Lower leg skin (tissue), 4 donors: ENCODE results near the gene COX6B1. TPM values are rescaled to one million over a fixed set of nuclear protein-coding genes. Genes with fewer than 3 reads are reported as not detected.

ENCODE experiments used
- DNase-seq, 2 donors: peaks; one replicate each; pipeline ENCODE4 v3.0.0-alpha.2; 2019; ENCODE audit warnings: low spot score in 2 of 2
- H3K4me3 ChIP-seq: fragments of 200-600 bp; sonication (generic); 2 replicates; pipeline ENCODE4 v1.5.1; 2017; ENCODE audit warnings: mild to moderate bottlenecking, low read depth; ENCODE audit not compliant: poor library complexity, severe bottlenecking
- CTCF ChIP-seq, 3 donors: fragments of 450-650 bp; IDR thresholded peaks; one replicate each; pipeline ENCODE4 v1.5.1; 2016; ENCODE audit warnings: antibody characterized with exemption in 3 of 3, mild to moderate bottlenecking in 3 of 3, moderate library complexity in 2 of 3
- POLR2A ChIP-seq, 2 donors: fragments of 450-650 bp; IDR thresholded peaks; one replicate each; pipeline ENCODE4 v1.6.1; 2016 to 2017; ENCODE audit warnings: antibody characterized with exemption in 2 of 2, mild to moderate bottlenecking in 1 of 2, moderate library complexity in 1 of 2
- WGBS, 2 donors: methylation state at CpG; one replicate each; pipeline ENCODE4 v1.1.5; 2018; 5-methylcytosine and 5-hydroxymethylcytosine counted together
- intact Hi-C: fragments of 100-400 bp; cut with DNase I; formaldehyde crosslinking; loops from one replicate; pipeline ENCODE4 v1.15.0; 2023; ENCODE audit warnings: low total_unique reads
- total RNA-seq, 4 donors: library from RNA; depleted of rRNA; stranded (reverse); fragments of >200 nt; gene quantifications; one replicate each; pipeline ENCODE4 v1.1.0, GENCODE V29; 2016

The COX6B1 gene
- total RNA-seq, 4 donors from 2014 or later, result 266 to 629 (median 309) TPM

DNA sequence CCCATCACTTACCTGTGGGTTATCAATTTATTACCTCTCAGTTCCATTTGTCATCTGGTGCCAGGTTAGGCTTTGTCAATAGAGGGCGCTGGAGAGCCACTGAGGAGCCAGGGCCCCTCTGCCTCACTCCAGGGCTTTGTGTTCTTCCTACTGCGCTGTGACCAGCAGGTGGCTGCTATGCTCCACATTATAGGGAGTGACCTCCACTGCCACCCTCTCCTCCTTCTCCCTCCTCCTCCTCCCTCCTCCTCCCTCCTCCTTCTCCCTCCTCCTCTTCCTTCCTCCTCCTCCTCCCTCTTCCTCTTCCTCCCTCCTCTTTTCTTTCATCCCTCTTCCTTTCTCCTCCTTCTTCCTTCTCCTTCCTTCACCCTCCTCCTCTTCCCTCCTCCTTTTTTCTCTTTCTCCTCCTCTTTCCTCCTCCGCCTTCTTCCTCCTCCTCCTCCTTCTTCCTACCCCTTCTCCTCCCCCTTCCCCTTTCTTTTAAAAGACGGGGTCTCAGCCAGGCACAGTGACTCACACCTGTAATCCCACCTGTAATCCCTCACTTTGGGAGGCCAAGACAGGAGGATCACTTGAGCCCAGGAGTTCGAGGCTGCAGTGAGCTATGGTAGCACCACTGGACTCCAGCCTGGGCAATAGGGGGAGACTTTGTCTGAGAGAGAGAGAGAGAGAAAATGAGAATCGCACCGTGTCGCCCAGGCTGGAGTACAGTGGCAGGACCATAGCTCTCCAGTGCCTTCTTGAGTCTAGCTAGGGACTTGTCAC lies 45.9 kb downstream of the COX6B1 start:
- intact Hi-C loops, result loop anchor here (10.0 kb wide), 1 partner anchor 241 kb away; the partner anchor contains the start of gene LRFN3
- TF ChIP-seq CTCF (IDR thresholded peaks at IDR 0.05) (peak in 2 of 3 donors; percentile 5 to 98), POLR2A (IDR thresholded peaks at IDR 0.05) (no peak)
- H3K4me3 ChIP-seq, result no peak overlapping the region
- DNase-seq, result peak; percentile 72 to 96
- WGBS, 2 donors, result 26 to 33% methylated on average over 8 of the region's 8 CpGs

DNA sequence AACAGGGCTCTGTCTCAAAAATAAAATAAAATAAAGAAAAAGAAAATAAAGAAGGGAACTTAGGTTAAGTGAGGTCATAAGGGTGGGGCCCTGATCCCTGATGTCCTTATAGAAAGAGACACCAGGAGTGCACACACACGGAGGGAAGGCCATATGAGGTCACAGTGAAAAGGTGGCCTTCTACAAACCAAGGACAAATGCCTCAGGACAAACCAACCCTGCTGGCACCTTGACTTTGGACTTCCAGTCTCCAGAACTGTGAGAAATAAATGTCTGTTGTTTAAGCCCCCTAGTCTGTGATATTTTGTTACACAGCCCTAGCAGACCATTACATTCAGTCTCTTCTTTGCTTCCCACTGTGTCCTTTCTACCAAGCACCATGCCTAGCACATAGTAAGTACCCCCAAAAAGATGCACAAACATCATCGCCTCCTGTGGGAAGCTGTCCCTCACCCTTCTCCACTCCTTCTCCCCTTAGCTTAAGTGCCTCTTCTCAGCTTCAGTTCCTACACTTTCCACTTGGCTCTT lies 47.8 kb downstream of the COX6B1 start:
- intact Hi-C loops, result loop anchor here (10.0 kb wide), 1 partner anchor 239 kb away; the partner anchor contains the start of gene LRFN3
- DNase-seq, result no peak
- TF ChIP-seq POLR2A (IDR thresholded peaks at IDR 0.05) (no peak), CTCF (IDR thresholded peaks at IDR 0.05) (no peak)
- H3K4me3 ChIP-seq, result no peak overlapping the region
- 84 to 85% methylated on average over 2 of the region's 2 CpGs for WGBS, 2 donors

DNA sequence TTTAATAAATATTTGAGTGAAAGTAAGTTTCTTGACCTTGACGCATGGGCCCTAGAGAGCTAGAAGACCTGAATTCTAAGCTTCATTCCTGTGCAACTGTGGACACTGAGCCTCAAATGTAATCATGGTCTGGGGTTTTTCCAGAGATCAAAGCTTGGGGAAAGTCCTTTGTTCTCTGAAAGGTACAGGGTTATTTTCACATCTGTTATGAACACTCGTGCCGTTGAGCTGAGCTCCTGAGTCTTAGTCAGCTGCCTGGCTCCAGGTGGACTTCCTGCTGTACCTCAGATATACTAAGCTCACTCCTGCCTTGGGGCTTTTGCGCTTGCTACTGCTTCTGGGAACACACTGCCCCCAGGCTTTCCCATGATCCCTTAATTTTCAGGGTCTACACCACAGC lies 48.7 kb downstream of the COX6B1 start:
- WGBS, 2 donors, result 52 to 68% methylated on average over 4 of the region's 4 CpGs
- intact Hi-C loops, result loop anchor here (10.0 kb wide), 1 partner anchor 238 kb away; the partner anchor contains the start of gene LRFN3
- TF ChIP-seq CTCF (IDR thresholded peaks at IDR 0.05) (no peak), POLR2A (IDR thresholded peaks at IDR 0.05) (no peak)
- DNase-seq, result no peak
- no peak overlapping the region for H3K4me3 ChIP-seq

GRCh38 chr19:35702223-35703012 lies 54.3 kb downstream of the COX6B1 start:
- intact Hi-C loops, result no loop called here
- 0% methylated on average over 41 to 42 of the region's 50 CpGs for WGBS, 2 donors
- peak overlapping the region; percentile 33 for H3K4me3 ChIP-seq
- DNase-seq, result peak; percentile 97 to 99
- TF ChIP-seq CTCF (IDR thresholded peaks at IDR 0.05) (peak in 1 of 3 donors; percentile 12), POLR2A (IDR thresholded peaks at IDR 0.05) (no peak)

DNA sequence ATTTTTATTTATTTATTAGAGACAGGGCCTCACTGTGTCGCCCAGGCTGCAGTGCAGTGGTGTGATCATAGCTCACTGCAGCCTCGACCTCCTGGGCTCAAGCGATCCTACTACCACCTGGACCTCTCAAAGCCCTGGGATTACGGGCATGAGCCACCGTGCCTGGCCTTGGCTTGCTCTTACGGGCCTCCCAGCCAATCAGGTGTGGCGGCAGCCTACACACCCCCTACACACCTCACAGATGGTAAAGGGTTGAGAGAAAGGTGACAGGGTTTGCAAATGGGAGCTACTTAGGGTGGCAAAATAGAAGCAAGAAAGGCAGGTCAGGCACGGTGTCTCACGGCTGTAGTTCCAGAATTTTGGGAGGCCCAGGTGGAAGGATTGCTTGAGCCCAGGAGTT lies 55.2 kb downstream of the COX6B1 start:
- WGBS, 2 donors, result 53 to 62% methylated on average over 9 of the region's 9 CpGs
- DNase-seq, result no peak
- intact Hi-C loops, result no loop called here
- no peak overlapping the region for H3K4me3 ChIP-seq
- TF ChIP-seq POLR2A (IDR thresholded peaks at IDR 0.05), result no peak
- TF ChIP-seq CTCF (IDR thresholded peaks at IDR 0.05), result no peak
